WTC11 (cell line): Measurements from ENCODE around the gene FHL3. TPM values are rescaled to one million over a fixed set of nuclear protein-coding genes. Genes with fewer than 3 reads are reported as not detected.
"Not testable (repeated sequence)": the region's sequence is repeated elsewhere in the genome, so short reads cannot be mapped to it uniquely, and the experiment has no call there.

ENCODE experiments used
- ATAC-seq: fragments of 200-7000 bp; cut with Tn5 transposase; 2 replicates; pipeline ENCODE4 v1.10.0; 2021; ENCODE audit warnings: mild to moderate bottlenecking, moderate library complexity
- CTCF ChIA-PET: fragments of 300-600 bp; sonication (Branson Sonifier 250); formaldehyde crosslinking; loops from one replicate; lab custom pipeline; 2021; ENCODE audit warnings: antibody characterized with exemption; lab: Charles Lee
- POLR2A ChIA-PET: fragments of 350-600 bp; sonication (Branson Sonifier 250); formaldehyde crosslinking; loops from one replicate; lab custom pipeline; 2021; ENCODE audit warnings: antibody characterized with exemption; lab: Charles Lee
- DNase-seq: peaks from one replicate; pipeline ENCODE4 v3.0.0; 2021; ENCODE audit warnings: low spot score
- H3K27ac Mint-ChIP-seq: 2 replicates; pipeline ENCODE4 v1.8.0; 2021; ENCODE audit warnings: mixed read lengths
- H3K27me3 Mint-ChIP-seq: 2 replicates; pipeline ENCODE4 v1.8.0; 2021; ENCODE audit warnings: low read depth, mild to moderate bottlenecking, moderate library complexity, mixed read lengths
- H3K36me3 Mint-ChIP-seq: 2 replicates; pipeline ENCODE4 v1.8.0; 2021; ENCODE audit warnings: mixed read lengths
- H3K4me1 Mint-ChIP-seq: 2 replicates; pipeline ENCODE4 v1.8.0; 2022; ENCODE audit warnings: mixed read lengths
- H3K4me3 Mint-ChIP-seq: 2 replicates; pipeline ENCODE4 v1.8.0; 2021; ENCODE audit warnings: mild to moderate bottlenecking, moderate library complexity, mixed read lengths
- H3K9me3 Mint-ChIP-seq: 2 replicates; pipeline ENCODE4 v1.8.0; 2021; ENCODE audit warnings: mixed read lengths
- AFF4 ChIP-seq: sonication (generic); formaldehyde crosslinking; IDR thresholded peaks from 2 replicates; pipeline ENCODE4 v1.8.1; 2023; ENCODE audit warnings: mild to moderate bottlenecking, missing genetic modification reagents, borderline replicate concordance
- CDX4 ChIP-seq: fragments of 250-450 bp; sonication (Bioruptor Pico); IDR thresholded peaks from 2 replicates; pipeline ENCODE4 v1.9.0; 2021; ENCODE audit warnings: moderate library complexity, mild to moderate bottlenecking, inconsistent platforms, borderline replicate concordance
- CREM ChIP-seq: sonication (generic); formaldehyde crosslinking; IDR thresholded peaks from 2 replicates; pipeline ENCODE4 v1.8.1; 2022; ENCODE audit warnings: mild to moderate bottlenecking, missing genetic modification reagents, moderate library complexity
- GABPB1 ChIP-seq: sonication (generic); formaldehyde crosslinking; IDR thresholded peaks from 2 replicates; pipeline ENCODE4 v1.8.1; 2023; ENCODE audit warnings: mild to moderate bottlenecking, missing genetic modification reagents
- GRHL2 ChIP-seq: fragments of 250-450 bp; sonication (Bioruptor Pico); IDR thresholded peaks from 2 replicates; pipeline ENCODE4 v1.8.0; 2022; ENCODE audit warnings: mild to moderate bottlenecking, moderate library complexity; ENCODE audit not compliant: insufficient replicate concordance, severe bottlenecking
- JUN ChIP-seq: sonication (generic); formaldehyde crosslinking; IDR thresholded peaks from 2 replicates; pipeline ENCODE4 v1.8.0; 2023; ENCODE audit warnings: mild to moderate bottlenecking, missing genetic modification reagents
- MAX ChIP-seq: sonication (generic); formaldehyde crosslinking; IDR thresholded peaks from 2 replicates; pipeline ENCODE4 v1.8.0; 2022; ENCODE audit warnings: mild to moderate bottlenecking, missing genetic modification reagents
- MXD4 ChIP-seq: fragments of 250-450 bp; sonication (Bioruptor Pico); IDR thresholded peaks from 2 replicates; pipeline ENCODE4 v1.8.0; 2021; ENCODE audit warnings: mild to moderate bottlenecking, moderate library complexity, borderline replicate concordance
- ZNF121 ChIP-seq: sonication (generic); formaldehyde crosslinking; IDR thresholded peaks from 2 replicates; pipeline ENCODE4 v1.8.0; 2023; ENCODE audit warnings: missing genetic modification reagents
- ZNF232 ChIP-seq: sonication (generic); formaldehyde crosslinking; IDR thresholded peaks from 2 replicates; pipeline ENCODE4 v1.8.0; 2022; ENCODE audit warnings: mild to moderate bottlenecking, missing genetic modification reagents
- ZNF317 ChIP-seq: sonication (generic); formaldehyde crosslinking; IDR thresholded peaks from 2 replicates; pipeline ENCODE4 v1.8.1; 2023; ENCODE audit warnings: low read depth, mild to moderate bottlenecking, moderate library complexity, missing genetic modification reagents, borderline replicate concordance
- ZNF396 ChIP-seq: fragments of 250-450 bp; sonication (Bioruptor Pico); IDR thresholded peaks from 2 replicates; pipeline ENCODE4 v1.8.0; 2021; ENCODE audit warnings: mild to moderate bottlenecking, moderate library complexity, borderline replicate concordance
- ZNF416 ChIP-seq: fragments of 250-450 bp; sonication (Bioruptor Pico); IDR thresholded peaks from 2 replicates; pipeline ENCODE4 v1.9.0; 2021; ENCODE audit warnings: mild to moderate bottlenecking, inconsistent platforms
- total RNA-seq: library from RNA; stranded (reverse); gene quantifications from 3 replicates; pipeline ENCODE4 v1.2.3, GENCODE V29; 2021

Gene FHL3
- total RNA-seq, 1 experiment from 2014 or later = 34.4 TPM

- H3K27ac Mint-ChIP-seq, POLR2A ChIA-PET, DNase-seq, H3K36me3 Mint-ChIP-seq, H3K27me3 Mint-ChIP-seq, ATAC-seq, H3K4me3 Mint-ChIP-seq, H3K9me3 Mint-ChIP-seq: not testable (repeated sequence)
- TF ChIP-seq ZNF121 (CRISPR knock-in tag) = peak; percentile 26; the same call in 1 of the 2 replicates
- CTCF ChIA-PET = interaction anchor here (1.6 kb wide), 1 partner anchor 39 kb away, joined by 5 read pairs; no protein-coding TSS in a partner anchor
- H3K4me1 Mint-ChIP-seq = peaks cover 36% of the 10 kb centered on the region
These were observed 27.7 kb upstream of the FHL3 start for GRCh38 chr1:38032992-38033391.

- POLR2A ChIA-PET = no interaction called here
- no peak for DNase-seq
- no peak for ATAC-seq
- no peak overlapping the region for H3K4me3 Mint-ChIP-seq
- H3K4me1 Mint-ChIP-seq = peaks cover 51% of the 10 kb centered on the region
- CTCF ChIA-PET = no interaction called here
- no peaks in the 10 kb centered on the region for H3K9me3 Mint-ChIP-seq
- 0 out of 2 replicates have a peak, but pooled peaks have one; percentile 38 for TF ChIP-seq GABPB1 (CRISPR knock-in tag)
- no peak for TF ChIP-seq ZNF232 (CRISPR knock-in tag)
- no peaks in the 10 kb centered on the region for H3K36me3 Mint-ChIP-seq
- H3K27me3 Mint-ChIP-seq = no peaks in the 10 kb centered on the region
- peak overlapping the region; percentile 31 for H3K27ac Mint-ChIP-seq
These were observed 26.2 kb upstream of the FHL3 start for GRCh38 chr1:38031513-38031866.

GRCh38 chr1:38030596-38031512 is 25.5 kb upstream of the FHL3 start:
- ATAC-seq = no peak
- Mint-ChIP-seq H3K27me3 (no peaks in the 10 kb centered on the region), H3K27ac (no peak overlapping the region), H3K4me1 (peaks cover 55% of the 10 kb centered on the region)
- DNase-seq = no peak
- POLR2A ChIA-PET = interaction anchor here (0.6 to 1.1 kb wide), 5 partner anchors 11 to 525 kb away, joined by 3 to 4 read pairs (median 3); partner anchors contain the start of gene UTP11
- CTCF ChIA-PET = interaction anchor here (0.7 to 6.7 kb wide), 19 partner anchors 9 to 804 kb away, joined by 3 to 79 read pairs (median 5); partner anchors contain the start of gene POU3F1
- TF ChIP-seq CREM (CRISPR knock-in tag) (no peak), ZNF317 (CRISPR knock-in tag) (no peak), AFF4 (CRISPR knock-in tag) (no peak), CDX4 (CRISPR knock-in tag) (no peak), GRHL2 (CRISPR knock-in tag) (no peak), MAX (CRISPR knock-in tag) (no peak), MXD4 (CRISPR knock-in tag) (no peak), ZNF416 (CRISPR knock-in tag) (no peak), JUN (CRISPR knock-in tag) (no peak), ZNF396 (CRISPR knock-in tag) (no peak)
- TF ChIP-seq, all 79 proteins: peak for 0
- no peak overlapping the region for H3K4me3 Mint-ChIP-seq
- H3K9me3 Mint-ChIP-seq = no peaks in the 10 kb centered on the region
- peaks cover under 1% of the 10 kb centered on the region; the same call in 1 of the 2 replicates for H3K36me3 Mint-ChIP-seq
